Measurements from ENCODE around the gene SMARCA2. TPM values are rescaled to one million over a fixed set of nuclear protein-coding genes. Genes with fewer than 3 reads are reported as not detected.

The SMARCA2 gene
- total and polyA plus RNA-seq, 9 of the 15 experiments (the other 6 are each of a cell fraction or from before 2014, with no cell fraction given) = 8.0 to 34.8 (median 25.5) TPM

- TF ChIP-seq DEAF1 (CRISPR knock-in tag; IDR thresholded peaks at IDR 0.05) (no peak), PML (IDR thresholded peaks at IDR 0.05; ENCODE audit: low read length) (no peak), PTBP1 (IDR thresholded peaks at IDR 0.05; ENCODE audit: low read depth, low read length) (no peak), ZNF407 (IDR thresholded peaks at IDR 0.05; ENCODE audit: low read depth) (no peak), ERF (CRISPR knock-in tag; IDR thresholded peaks at IDR 0.05) (no peak), MEF2A (IDR thresholded peaks at IDR 0.05; ENCODE audit: control insufficient read depth, low read depth, low read length) (no peak)
These were observed 45.2 kb upstream of the SMARCA2 start (continued) for GRCh38 chr9:1969898-1970297.

Measured in K562 (cell line).